ENCODE results near the gene CHRNA4.

Gene CHRNA4

GRCh38 chr20:63322933-63323273, 38.2 kb downstream of the CHRNA4 start:
- DNase-seq (ENCODE audit: low read depth in 1 of 2, low spot score in 1 of 2): no peak

GRCh38 chr20:63322146-63322932, 38.8 kb downstream of the CHRNA4 start:
- no peak for DNase-seq (ENCODE audit: low read depth in 1 of 2, low spot score in 1 of 2)

GRCh38 chr20:63321148-63321831, 39.9 kb downstream of the CHRNA4 start:
- no peak for DNase-seq (ENCODE audit: low read depth in 1 of 2, low spot score in 1 of 2)

GRCh38 chr20:63320616-63321147, 40.5 kb downstream of the CHRNA4 start:
- no peak for DNase-seq (ENCODE audit: low read depth in 1 of 2, low spot score in 1 of 2)

- no peak for DNase-seq (ENCODE audit: low read depth in 1 of 2, low spot score in 1 of 2)
Measured at GRCh38 chr20:63320041-63320511, 41.1 kb downstream of the CHRNA4 start.

- no peak for DNase-seq (ENCODE audit: low read depth in 1 of 2, low spot score in 1 of 2)
Measured at GRCh38 chr20:63319164-63320040, 41.7 kb downstream of the CHRNA4 start.

GRCh38 chr20:63318391-63319163, 42.6 kb downstream of the CHRNA4 start:
- DNase-seq (ENCODE audit: low read depth in 1 of 2, low spot score in 1 of 2): no peak

- no peak for DNase-seq (ENCODE audit: low read depth in 1 of 2, low spot score in 1 of 2)
Measured at GRCh38 chr20:63317601-63318291, 43.4 kb downstream of the CHRNA4 start.

- DNase-seq (ENCODE audit: low read depth in 1 of 2, low spot score in 1 of 2): no peak
Measured at GRCh38 chr20:63317061-63317460, 44.1 kb downstream of the CHRNA4 start.

GRCh38 chr20:63316502-63316921, 44.6 kb downstream of the CHRNA4 start:
- no peak for DNase-seq (ENCODE audit: low read depth in 1 of 2, low spot score in 1 of 2)

- DNase-seq (ENCODE audit: low read depth in 1 of 2, low spot score in 1 of 2): no peak
Measured at GRCh38 chr20:63315731-63316491, 45.2 kb downstream of the CHRNA4 start.

GRCh38 chr20:63315240-63315689, 45.9 kb downstream of the CHRNA4 start:
- DNase-seq (ENCODE audit: low read depth in 1 of 2, low spot score in 1 of 2): no peak

- DNase-seq (ENCODE audit: low read depth in 1 of 2, low spot score in 1 of 2): no peak
Measured at GRCh38 chr20:63314566-63315239, 46.4 kb downstream of the CHRNA4 start.

GRCh38 chr20:63314015-63314471, 47.1 kb downstream of the CHRNA4 start:
- no peak for DNase-seq (ENCODE audit: low read depth in 1 of 2, low spot score in 1 of 2)

- DNase-seq (ENCODE audit: low read depth in 1 of 2, low spot score in 1 of 2): no peak
Measured at GRCh38 chr20:63313349-63314014, 47.7 kb downstream of the CHRNA4 start.

- DNase-seq (ENCODE audit: low read depth in 1 of 2, low spot score in 1 of 2): no peak
Measured at GRCh38 chr20:63312690-63313348, 48.3 kb downstream of the CHRNA4 start.

- DNase-seq (ENCODE audit: low read depth in 1 of 2, low spot score in 1 of 2): no peak
Measured at GRCh38 chr20:63312273-63312672, 48.9 kb downstream of the CHRNA4 start.
